Osteocyte (in vitro differentiated cells): ENCODE data around the gene BTBD8. TPM values are rescaled to one million over a fixed set of nuclear protein-coding genes. Genes with fewer than 3 reads are reported as not detected.

Source experiments
- DNase-seq: peaks from one replicate; pipeline ENCODE4 v3.0.0; 2021; ENCODE audit warnings: mixed read lengths; ENCODE audit not compliant: unreplicated experiment; ENCODE audit errors: extremely low spot score
- H3K27ac Mint-ChIP-seq: one replicate; pipeline ENCODE4 v1.8.0; 2021; ENCODE audit warnings: mild to moderate bottlenecking, mixed read lengths; ENCODE audit not compliant: unreplicated experiment
- H3K27me3 Mint-ChIP-seq: one replicate; pipeline ENCODE4 v1.8.0; 2021; ENCODE audit warnings: mixed read lengths; ENCODE audit not compliant: unreplicated experiment
- H3K36me3 Mint-ChIP-seq: one replicate; pipeline ENCODE4 v1.8.0; 2021; ENCODE audit warnings: mixed read lengths; ENCODE audit not compliant: unreplicated experiment
- H3K4me1 Mint-ChIP-seq: one replicate; pipeline ENCODE4 v1.8.0; 2021; ENCODE audit warnings: mixed read lengths; ENCODE audit not compliant: unreplicated experiment
- H3K4me3 Mint-ChIP-seq: one replicate; pipeline ENCODE4 v1.8.0; 2021; ENCODE audit warnings: mild to moderate bottlenecking, moderate library complexity, mixed read lengths; ENCODE audit not compliant: unreplicated experiment
- H3K9me3 Mint-ChIP-seq: one replicate; pipeline ENCODE4 v1.8.0; 2021; ENCODE audit warnings: mixed read lengths; ENCODE audit not compliant: unreplicated experiment
- total RNA-seq: library from RNA; stranded (reverse); gene quantifications from 2 replicates; pipeline ENCODE4 v1.2.1, GENCODE V29; 2021
- TF ChIP-seq, protein P1 (sequence below): fragments of 200-600 bp; sonication (generic); IDR thresholded peaks from 2 replicates; pipeline ENCODE4 v1.5.0; 2021; ENCODE audit warnings: antibody characterized with exemption, mild to moderate bottlenecking, moderate library complexity

Gene BTBD8
- total RNA-seq, 1 donor from 2014 or later = 2.0 TPM

DNA sequence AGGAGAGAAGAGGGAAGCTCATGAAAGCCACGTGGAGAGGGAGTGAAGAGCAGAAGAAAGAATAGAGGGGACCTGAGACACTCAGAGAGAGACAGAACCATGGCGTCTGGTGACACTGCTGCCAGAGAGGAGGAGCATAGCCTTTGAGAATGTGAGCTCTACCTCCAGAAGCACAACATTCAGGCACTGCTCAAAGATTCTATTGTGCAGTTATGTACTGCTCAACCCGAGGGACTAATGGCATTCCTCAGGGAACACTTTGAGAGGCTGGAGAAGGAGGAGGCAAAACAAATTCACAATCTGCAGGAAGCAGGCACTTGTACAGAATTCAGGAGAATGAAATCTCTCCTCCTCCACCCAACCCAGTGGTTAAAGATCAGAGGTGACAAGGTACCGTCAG lies 45.1 kb downstream of the BTBD8 start:
- H3K36me3 Mint-ChIP-seq = peaks cover 2% of the 10 kb centered on the region

DNA sequence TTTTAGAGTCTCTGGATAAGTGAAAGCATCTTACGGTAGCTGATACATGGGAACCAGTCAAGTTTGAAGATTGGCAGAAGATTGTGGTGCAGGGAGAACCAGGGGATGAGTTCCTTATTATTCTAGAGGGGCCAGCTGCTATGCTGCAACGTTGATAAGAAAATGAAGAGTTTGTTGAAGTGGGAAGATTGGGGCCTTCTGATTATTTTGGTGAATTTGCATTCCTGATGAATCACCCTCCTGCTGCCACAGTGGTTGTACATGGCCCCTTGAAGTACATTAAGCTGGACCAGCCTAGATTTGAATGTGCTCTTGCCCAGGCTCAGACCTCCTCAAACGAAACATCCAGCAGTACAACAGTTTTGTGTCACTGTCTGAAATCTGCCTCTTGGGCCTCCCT lies 45.9 kb downstream of the BTBD8 start:
- Mint-ChIP-seq H3K27me3 (peaks cover 4% of the 10 kb centered on the region), H3K27ac (no peak overlapping the region), H3K36me3 (peaks cover 2% of the 10 kb centered on the region), H3K9me3 (no peaks in the 10 kb centered on the region), H3K4me1 (no peaks in the 10 kb centered on the region), H3K4me3 (no peak overlapping the region)
- no peak for DNase-seq
- TF ChIP-seq, protein P1, sequence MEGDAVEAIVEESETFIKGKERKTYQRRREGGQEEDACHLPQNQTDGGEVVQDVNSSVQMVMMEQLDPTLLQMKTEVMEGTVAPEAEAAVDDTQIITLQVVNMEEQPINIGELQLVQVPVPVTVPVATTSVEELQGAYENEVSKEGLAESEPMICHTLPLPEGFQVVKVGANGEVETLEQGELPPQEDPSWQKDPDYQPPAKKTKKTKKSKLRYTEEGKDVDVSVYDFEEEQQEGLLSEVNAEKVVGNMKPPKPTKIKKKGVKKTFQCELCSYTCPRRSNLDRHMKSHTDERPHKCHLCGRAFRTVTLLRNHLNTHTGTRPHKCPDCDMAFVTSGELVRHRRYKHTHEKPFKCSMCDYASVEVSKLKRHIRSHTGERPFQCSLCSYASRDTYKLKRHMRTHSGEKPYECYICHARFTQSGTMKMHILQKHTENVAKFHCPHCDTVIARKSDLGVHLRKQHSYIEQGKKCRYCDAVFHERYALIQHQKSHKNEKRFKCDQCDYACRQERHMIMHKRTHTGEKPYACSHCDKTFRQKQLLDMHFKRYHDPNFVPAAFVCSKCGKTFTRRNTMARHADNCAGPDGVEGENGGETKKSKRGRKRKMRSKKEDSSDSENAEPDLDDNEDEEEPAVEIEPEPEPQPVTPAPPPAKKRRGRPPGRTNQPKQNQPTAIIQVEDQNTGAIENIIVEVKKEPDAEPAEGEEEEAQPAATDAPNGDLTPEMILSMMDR = no peak

More for the DNA sequence above, 45.1 kb downstream of the BTBD8 start:
- TF ChIP-seq, protein P1 = no peak
- no peak for DNase-seq
- H3K27ac Mint-ChIP-seq = no peak overlapping the region
- peaks cover 4% of the 10 kb centered on the region for H3K27me3 Mint-ChIP-seq
- no peaks in the 10 kb centered on the region for H3K9me3 Mint-ChIP-seq
- H3K4me1 Mint-ChIP-seq = no peaks in the 10 kb centered on the region
- no peak overlapping the region for H3K4me3 Mint-ChIP-seq

DNA sequence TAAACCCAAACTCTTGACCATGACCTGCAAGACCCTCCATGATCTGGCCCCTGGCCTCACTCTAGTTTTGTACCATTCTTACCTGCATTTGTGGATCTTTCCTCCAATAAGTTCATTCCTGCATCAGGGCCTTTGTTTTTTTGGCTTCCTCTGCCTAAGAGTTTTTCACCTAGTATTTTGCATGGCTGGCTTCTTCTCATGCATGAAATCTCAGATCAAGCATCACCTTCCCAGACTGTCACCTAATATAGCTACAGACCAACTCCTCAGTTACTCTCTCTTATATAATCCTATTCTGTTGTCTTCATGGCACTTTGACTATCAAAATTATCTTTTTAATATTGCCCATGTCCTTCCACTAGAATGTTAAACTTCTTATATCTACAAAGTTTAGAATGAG lies 54.2 kb downstream of the BTBD8 start:
- Mint-ChIP-seq H3K4me3 (no peak overlapping the region), H3K4me1 (no peaks in the 10 kb centered on the region), H3K27ac (no peak overlapping the region), H3K36me3 (no peaks in the 10 kb centered on the region), H3K9me3 (no peaks in the 10 kb centered on the region), H3K27me3 (peaks cover 4% of the 10 kb centered on the region)
- TF ChIP-seq, protein P1 = no peak
- DNase-seq = no peak

DNA sequence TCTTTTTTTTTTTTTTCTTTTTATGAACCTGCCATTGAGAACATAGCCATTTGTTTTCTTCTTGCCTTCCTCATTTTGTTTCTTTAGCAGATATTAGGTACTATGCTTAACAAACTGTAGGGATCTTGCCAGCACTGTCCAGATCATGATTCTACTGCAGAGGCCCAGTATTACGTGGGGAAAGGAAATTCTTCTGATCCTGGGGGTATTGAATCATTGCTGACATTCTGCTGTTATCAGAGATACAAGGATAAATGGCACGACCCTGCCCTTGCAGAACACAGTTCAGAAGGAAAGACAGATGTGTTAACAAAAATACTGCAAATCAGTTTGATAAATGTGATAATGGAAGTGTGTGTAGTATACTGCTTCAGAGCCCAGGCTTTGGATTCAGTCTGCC lies 56.2 kb downstream of the BTBD8 start:
- TF ChIP-seq, protein P1 = no peak
- H3K4me1 Mint-ChIP-seq = no peaks in the 10 kb centered on the region
- no peak overlapping the region for H3K4me3 Mint-ChIP-seq
- peaks cover 4% of the 10 kb centered on the region for H3K27me3 Mint-ChIP-seq
- H3K9me3 Mint-ChIP-seq = no peaks in the 10 kb centered on the region
- DNase-seq = no peak
- H3K27ac Mint-ChIP-seq = no peak overlapping the region
- H3K36me3 Mint-ChIP-seq = no peaks in the 10 kb centered on the region

DNA sequence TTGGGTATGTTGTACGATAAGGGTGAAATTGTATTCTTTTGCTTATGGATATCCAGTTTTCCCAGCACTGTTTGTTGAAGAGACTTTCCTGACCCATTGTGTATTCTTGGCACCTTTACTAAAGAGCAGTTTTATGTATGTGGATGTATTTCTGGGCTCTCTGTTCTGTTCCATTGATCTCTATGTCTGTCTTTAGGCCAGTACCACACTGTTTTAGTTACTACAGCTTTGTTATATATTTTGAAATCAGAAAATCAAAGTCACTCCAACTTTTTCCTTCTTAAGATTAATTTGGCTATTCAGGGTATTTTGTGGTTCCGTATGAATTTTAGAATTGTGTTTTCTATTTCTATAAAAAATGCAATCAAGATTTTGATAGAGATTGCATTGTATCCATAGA lies 74.8 kb downstream of the BTBD8 start:
- Mint-ChIP-seq H3K27me3 (no peaks in the 10 kb centered on the region), H3K36me3 (peaks cover 19% of the 10 kb centered on the region), H3K9me3 (peaks cover 32% of the 10 kb centered on the region), H3K27ac (no peak overlapping the region), H3K4me1 (peaks cover 13% of the 10 kb centered on the region), H3K4me3 (no peak overlapping the region)
- TF ChIP-seq, protein P1 = no peak
- DNase-seq = no peak
